ENCODE data around the gene OTOF. TPM values are rescaled to one million over a fixed set of nuclear protein-coding genes. Genes with fewer than 3 reads are reported as not detected.

OTOF gene
- total RNA-seq, 2 donors from 2014 or later: not detected

DNA sequence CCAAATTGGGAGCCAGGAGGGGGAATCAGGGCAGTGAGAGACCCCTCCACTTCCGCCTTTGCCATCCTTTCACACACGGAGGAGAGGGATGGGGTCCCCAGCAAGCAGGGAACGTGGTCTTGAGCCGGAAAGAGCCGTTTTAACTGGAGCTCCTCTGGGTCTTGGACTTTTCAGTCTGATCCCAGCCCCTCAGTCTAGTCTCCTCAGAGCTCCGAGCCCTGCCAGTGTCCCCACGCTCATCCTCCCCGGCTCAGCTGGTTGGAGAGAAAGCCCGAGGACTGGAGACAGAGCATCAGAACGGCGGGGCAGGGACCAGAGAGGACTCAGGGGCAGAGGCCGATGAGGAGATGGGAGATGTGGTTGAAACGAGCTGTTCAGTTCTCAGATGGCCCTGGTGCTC lies 26.1 kb upstream of the OTOF start:
- H3K4me1 ChIP-seq: peaks cover 6% of the 10 kb centered on the region
- no peak overlapping the region for H3K27ac ChIP-seq
- H3K4me3 ChIP-seq: peak overlapping the region; percentile 36
- intact Hi-C loops (cut with DNase I): loop anchor here (5.0 kb wide), 1 partner anchor 73 kb away; no protein-coding TSS in a partner anchor
- no peaks in the 10 kb centered on the region for H3K36me3 ChIP-seq
- H3K9ac ChIP-seq (ENCODE audit: low read depth in 2 of 2, low read length in 2 of 2): no peak overlapping the region
- DNase-seq: no peak
- TF ChIP-seq CTCF (IDR thresholded peaks at IDR 0.05): no peak
- H3K27me3 ChIP-seq: no peaks in the 10 kb centered on the region
- no peaks in the 10 kb centered on the region for H3K9me3 ChIP-seq

DNA sequence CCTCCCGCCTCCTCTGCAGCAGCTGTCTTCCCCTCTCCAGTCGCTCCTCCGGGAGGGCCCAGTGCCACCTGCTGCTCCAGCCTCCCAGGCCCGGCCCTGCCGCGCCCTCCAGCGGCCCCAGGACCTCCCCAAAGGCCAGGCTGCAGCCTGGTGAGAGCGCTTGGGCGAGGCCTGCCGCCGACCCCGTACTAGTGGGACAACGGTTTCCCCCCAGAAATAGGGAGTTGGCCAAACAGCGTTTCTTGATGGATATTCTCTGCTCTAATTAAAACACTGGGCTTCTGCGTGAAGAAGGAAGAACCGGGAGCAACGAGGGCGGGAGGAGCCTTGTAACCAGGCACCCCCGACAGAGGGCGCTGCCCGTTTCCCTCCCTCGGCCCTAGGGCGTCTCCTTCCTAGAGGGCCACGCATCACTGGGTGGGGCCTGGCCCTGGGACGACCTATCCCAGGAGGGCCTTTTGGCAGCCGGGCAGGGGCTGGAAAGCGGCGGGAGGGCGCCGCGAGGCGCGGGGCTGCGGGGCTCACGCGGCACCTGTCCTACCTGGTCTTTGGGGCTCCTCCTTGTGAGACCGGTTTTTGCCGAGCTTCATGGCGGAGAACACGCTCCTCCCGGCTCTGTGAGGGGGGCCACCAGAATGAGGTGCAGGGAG lies 25.4 kb upstream of the OTOF start:
- no peaks in the 10 kb centered on the region for H3K36me3 ChIP-seq

GRCh38 chr2:26500406-26500805 lies 22.5 kb upstream of the OTOF start:
- H3K9me3 ChIP-seq: no peaks in the 10 kb centered on the region
- no peak overlapping the region for H3K27ac ChIP-seq
- H3K27me3 ChIP-seq: no peaks in the 10 kb centered on the region
- peaks cover 6% of the 10 kb centered on the region for H3K4me1 ChIP-seq
- intact Hi-C loops (cut with DNase I): loop anchor here (5.0 kb wide), 1 partner anchor 77 kb away; no protein-coding TSS in a partner anchor
- H3K9ac ChIP-seq (ENCODE audit: low read depth in 2 of 2, low read length in 2 of 2): no peak overlapping the region
- DNase-seq: no peak
- no peaks in the 10 kb centered on the region for H3K36me3 ChIP-seq
- H3K4me3 ChIP-seq: no peak overlapping the region
- no peak for TF ChIP-seq CTCF (IDR thresholded peaks at IDR 0.05)

More for the DNA sequence above, 25.4 kb upstream of the OTOF start:
- peak overlapping the region; percentile 36 for H3K4me3 ChIP-seq
- H3K4me1 ChIP-seq: peaks cover 6% of the 10 kb centered on the region
- H3K9me3 ChIP-seq: no peaks in the 10 kb centered on the region
- peak; percentile 88 for DNase-seq
- intact Hi-C loops (cut with DNase I): loop anchor here (5.0 kb wide), 1 partner anchor 74 kb away; no protein-coding TSS in a partner anchor
- peak overlapping the region in 1 of 2 donors; percentile 24 for H3K9ac ChIP-seq (ENCODE audit: low read depth in 2 of 2, low read length in 2 of 2)
- no peaks in the 10 kb centered on the region for H3K27me3 ChIP-seq
- no peak overlapping the region for H3K27ac ChIP-seq
- peak; percentile 92 for TF ChIP-seq CTCF (IDR thresholded peaks at IDR 0.05)

DNA sequence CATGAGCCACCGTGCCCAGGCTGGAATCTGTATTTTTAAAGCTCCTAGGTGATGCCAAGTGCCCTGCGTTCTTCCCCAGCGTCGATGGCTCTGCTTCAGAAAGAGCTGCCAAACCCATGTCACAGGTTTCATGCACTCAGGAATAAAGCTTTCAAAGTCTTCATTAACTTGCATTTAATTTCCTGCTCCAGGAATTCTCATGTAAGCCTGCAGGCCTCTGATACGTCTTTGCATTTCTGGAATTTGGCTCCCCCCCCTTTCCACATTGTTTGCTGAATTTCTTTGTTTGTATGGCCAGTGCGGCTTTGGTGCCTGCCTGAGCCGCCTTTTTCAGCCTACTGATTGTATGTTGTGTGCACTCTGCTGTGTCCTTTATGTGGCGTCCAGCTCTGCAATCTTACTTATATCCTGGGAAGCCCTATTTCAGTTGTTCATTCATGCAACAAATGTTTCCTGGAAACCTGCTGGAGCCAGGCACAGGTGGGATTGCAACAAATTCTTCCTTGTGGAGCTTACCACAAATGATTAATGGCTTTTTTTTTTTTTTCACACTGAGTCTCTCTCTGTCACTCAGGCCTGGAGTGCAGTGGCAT lies 17.9 kb upstream of the OTOF start:
- no peak for DNase-seq

DNA sequence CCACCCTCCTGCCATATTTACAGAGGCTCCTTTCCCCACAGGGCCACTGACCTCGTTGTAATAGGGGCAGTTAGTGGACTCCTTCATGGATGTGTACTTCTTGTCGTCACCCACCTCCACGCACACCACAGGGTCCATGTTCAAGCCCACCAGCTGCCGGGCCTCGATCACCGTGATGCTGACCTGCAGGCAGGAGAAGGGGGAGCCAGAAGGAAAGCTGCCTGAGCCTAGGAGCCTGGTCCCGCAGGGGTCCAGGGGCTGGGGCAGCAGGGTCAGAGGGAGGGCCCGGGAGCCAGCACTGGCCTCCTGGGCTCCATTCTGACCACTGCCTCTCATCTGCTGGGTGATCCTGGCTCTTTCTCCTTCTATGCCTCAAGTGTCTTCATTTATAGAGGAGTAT lies 17.0 kb upstream of the OTOF start:
- Histone ChIP-seq H3K9ac (ENCODE audit: low read depth in 2 of 2, low read length in 2 of 2) (no peak overlapping the region), H3K4me1 (no peaks in the 10 kb centered on the region), H3K4me3 (no peak overlapping the region), H3K36me3 (no peaks in the 10 kb centered on the region), H3K9me3 (no peaks in the 10 kb centered on the region), H3K27me3 (no peaks in the 10 kb centered on the region), H3K27ac (no peak overlapping the region)
- no peak for DNase-seq
- intact Hi-C loops (cut with DNase I): no loop called here
- no peak for TF ChIP-seq CTCF (IDR thresholded peaks at IDR 0.05)

More for the DNA sequence above, 17.9 kb upstream of the OTOF start:
- intact Hi-C loops (cut with DNase I): no loop called here
- H3K27me3 ChIP-seq: no peaks in the 10 kb centered on the region
- H3K4me1 ChIP-seq: no peaks in the 10 kb centered on the region
- H3K4me3 ChIP-seq: no peak overlapping the region
- TF ChIP-seq CTCF (IDR thresholded peaks at IDR 0.05): no peak
- H3K9me3 ChIP-seq: no peaks in the 10 kb centered on the region
- no peak overlapping the region for H3K27ac ChIP-seq
- no peak overlapping the region for H3K9ac ChIP-seq (ENCODE audit: low read depth in 2 of 2, low read length in 2 of 2)
- no peaks in the 10 kb centered on the region for H3K36me3 ChIP-seq

Data from colonic mucosa (tissue), 4 donors.